GM18508 (cell line): ENCODE measurements around the gene NADK2.

Experiments
- ATAC-seq: cut with Tn5 transposase; IDR thresholded peaks from one replicate; pipeline ENCODE4 v1.9.1; 2021; ENCODE audit warnings: moderate number of reproducible peaks; ENCODE audit not compliant: insufficient read depth, unreplicated experiment

NADK2 gene

GRCh38 chr5:36172599-36172998 lies 69.1 kb downstream of the NADK2 start:
- ATAC-seq: no peak

- ATAC-seq: no peak
These were observed 70.8 kb downstream of the NADK2 start for GRCh38 chr5:36170832-36171424.

DNA sequence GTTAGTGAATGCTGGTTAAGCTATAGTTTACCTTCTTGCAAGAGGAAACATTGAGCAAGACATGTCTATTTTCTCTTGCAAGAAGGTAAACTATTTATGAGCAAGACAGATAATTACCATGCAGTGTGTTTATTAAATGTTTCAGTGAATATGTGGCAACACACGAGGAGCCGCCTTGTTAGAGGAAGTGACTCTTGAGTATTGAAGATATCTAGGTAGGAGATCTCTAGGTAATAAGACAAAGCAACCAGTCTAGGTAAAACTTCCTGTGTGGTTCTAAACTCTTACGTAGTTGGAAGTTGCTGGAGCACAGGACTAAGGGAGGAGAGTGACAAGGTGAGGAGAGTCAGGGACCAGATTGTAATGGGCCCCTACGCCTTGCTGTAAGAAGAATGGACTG lies 73.0 kb downstream of the NADK2 start:
- ATAC-seq: no peak

GRCh38 chr5:36164461-36164860 lies 77.3 kb downstream of the NADK2 start:
- no peak for ATAC-seq

GRCh38 chr5:36162810-36163486 lies 78.8 kb downstream of the NADK2 start:
- ATAC-seq: no peak

DNA sequence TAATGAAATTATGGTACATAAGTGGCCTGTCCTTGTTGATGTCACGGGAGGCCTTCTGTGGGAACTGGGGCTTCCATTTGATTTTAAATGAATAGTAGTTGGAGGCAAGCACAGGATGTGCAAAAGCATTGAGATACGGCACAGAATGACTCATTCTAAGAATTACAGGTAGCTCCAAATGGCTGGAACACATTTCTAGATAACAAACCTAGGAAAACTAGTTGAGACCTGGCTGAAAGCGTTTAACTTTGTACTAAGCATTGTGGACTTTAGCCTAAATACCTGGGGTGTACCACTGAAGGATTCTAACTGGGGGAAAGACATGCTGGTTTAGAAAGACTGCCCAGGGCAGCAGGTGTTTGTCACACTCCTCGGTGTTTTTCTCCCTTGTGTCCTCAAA lies 80.4 kb downstream of the NADK2 start:
- ATAC-seq: no peak

- no peak for ATAC-seq
These were observed 81.1 kb downstream of the NADK2 start for GRCh38 chr5:36160617-36161016.

DNA sequence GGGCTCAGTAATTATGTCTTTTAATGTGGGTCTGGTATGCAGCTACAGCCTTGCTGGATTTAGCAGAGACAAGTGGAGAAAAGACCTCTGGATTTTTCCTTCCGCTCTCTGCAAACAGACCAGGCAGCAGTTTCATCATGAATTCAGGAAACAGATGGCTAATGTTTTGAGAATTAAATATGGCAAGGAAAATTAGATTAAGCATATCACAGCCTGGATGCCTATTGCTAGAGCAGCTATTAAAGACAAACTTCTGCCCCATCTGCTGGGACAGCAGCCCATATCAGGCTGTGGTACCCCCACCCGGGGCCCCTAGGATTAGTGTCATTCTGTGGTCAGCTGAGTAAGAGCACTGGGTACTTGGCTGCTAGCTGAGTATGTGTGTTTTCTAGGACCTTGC lies 83.6 kb downstream of the NADK2 start:
- ATAC-seq: no peak

DNA sequence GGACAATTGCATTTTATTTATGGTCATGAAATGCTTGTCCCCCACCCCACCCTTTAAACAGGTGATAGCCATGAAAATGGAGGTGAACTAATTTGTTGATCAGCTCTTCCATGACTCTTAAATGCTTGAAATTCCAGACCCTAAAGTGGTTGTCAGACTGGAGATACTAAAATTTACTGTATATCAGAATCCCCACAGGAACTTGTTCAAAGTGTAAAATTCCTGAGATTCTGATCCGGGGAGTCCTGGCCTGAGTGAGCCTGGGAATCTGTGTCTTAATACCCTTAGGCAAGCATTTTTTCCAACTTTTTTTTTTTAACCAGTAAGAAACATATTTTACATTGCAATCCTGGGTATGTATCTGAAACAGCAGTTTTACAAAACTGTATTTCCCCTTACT lies 85.1 kb downstream of the NADK2 start:
- no peak for ATAC-seq

DNA sequence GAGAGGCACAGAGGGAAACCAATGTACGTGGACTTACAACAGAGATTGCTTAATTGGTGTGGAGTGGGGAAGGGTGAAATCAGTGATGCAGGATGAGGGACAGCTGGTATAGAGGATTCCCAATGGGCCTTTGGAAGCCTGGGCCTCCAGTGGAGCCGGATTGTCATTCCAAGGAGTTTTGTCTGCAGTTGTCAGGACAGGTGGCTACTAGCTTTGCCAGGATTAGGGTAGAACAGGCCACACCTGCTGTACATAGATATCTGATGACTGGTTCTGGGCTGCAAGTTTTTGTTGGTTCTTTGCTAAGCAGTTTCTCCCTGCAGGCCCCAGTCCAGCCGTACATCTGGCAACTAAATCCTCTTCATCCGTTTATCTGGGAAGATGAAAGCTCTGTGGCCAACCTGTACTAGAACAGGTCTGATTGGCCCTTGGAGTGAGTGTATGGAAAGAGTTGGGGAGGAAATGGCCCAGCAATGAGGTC lies 85.6 kb downstream of the NADK2 start:
- no peak for ATAC-seq

- no peak for ATAC-seq
These were observed 86.4 kb downstream of the NADK2 start for GRCh38 chr5:36155291-36155690.

GRCh38 chr5:36153726-36154125 lies 88.0 kb downstream of the NADK2 start:
- ATAC-seq: no peak

DNA sequence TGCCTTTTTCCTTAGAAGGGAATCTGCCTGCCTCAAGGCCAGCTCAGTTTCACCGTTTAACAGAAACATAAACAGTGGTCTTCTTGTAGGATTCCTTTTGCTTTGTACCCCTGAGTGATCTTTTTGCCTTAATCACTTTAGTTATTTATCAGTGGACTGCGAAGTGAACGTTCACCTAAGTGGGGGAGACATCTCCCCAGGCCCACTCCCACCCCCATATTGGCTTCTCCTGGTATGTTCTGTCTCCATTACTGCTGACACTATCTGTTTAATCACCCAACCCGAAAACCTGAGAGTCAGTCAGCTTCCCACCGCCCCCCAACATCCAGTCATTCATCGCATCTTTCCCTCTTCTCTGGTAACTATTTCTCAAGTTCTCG lies 88.4 kb downstream of the NADK2 start:
- ATAC-seq: no peak

DNA sequence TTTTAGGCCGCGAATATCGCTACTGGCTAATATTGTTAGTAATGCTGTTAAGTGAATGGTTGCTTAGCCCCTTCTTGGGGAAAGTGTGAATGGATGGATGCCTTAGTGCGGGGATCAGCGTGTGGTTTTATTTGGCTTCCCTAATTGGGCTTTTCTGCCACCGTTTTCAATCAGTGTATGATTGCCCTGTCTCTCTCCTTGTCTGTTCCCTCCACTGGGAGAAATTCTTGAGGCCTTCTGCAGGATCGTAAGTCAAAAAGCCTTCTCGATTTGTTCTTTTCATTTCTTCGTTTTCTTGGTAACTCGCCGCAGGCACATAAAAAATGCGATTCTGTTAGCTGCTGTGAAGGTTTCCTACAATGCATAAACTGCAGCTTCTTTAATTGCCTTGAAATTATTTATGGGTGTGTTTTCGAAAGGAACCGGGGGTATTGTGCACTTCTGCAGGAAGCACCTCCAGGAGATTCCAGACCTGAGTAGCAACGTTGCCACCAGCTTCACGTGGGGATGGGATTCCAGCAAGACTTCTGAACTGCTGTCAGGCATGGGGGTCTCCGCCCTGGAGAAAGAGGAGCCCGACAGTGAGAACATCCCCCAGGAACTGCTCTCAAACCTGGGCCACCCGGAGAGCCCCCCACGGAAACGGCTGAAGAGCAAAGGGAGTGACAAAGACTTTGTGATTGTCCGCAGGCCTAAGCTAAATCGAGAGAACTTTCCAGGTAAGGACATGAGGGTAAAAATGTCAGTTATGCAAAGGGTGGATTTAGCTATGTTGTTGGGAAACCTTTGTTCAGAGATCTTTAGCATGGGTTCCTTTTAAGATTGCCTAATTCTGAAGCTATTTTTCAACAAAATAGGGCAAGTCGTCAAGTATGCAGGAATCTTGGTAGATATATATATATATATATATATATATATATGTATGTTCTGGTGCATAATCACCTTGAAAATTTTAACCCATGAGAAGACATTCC lies 89.1 kb downstream of the NADK2 start:
- ATAC-seq: no peak

DNA sequence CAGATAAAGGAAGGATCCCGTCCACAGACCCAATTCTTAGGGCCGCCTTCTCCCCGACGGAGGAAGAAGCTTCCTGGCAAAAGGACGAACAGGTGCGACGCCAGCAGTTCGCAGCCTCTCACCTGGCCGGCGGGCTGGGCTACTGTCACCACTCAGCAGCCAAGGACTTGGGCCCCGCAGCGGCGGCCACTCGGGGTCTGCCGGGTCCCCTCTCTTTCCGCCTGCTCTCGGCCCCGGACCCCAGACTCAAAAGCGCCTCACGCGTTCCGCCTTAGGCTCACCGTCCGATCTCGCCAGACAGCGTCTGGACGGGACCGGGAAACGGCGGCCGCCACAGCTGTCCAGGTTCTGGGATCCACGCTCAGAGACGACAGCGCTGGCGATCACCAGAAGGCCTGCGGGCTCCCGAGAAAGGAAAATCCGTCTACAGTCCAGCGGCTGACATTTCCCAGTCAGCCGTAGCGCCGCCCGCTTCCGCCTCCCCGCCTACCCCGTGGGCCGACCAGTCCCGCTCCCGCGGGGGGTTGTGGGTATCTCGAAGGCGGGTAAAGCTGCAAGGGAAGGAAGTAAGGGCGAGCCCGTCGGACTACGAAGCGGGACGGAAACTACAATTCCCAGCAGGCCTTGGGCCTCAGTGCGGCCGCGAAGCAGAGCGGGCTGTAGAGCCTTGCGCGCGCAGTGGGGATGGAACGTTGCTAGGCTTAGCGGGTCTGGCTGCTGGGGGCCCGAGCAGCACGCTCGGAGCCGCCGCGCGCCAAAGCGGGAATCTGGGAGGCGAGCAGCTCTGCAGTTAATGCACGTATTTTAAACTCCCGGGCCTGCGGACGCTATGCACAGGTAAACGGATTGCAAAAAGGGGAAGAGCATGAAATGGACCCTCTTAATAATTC lies 90.0 kb downstream of the NADK2 start, which contains the start of the genes LMBRD2 and SKP2:
Gene LMBRD2, minus strand, starts transcription at position 454 of the 890 bp plus-strand sequence. CDS start 8,538 bp downstream, outside the sequence.
Gene SKP2, plus strand, starts transcription at position 678 of the 890 bp plus-strand sequence. Its CDS starts 152 bp downstream, at position 830.
- ATAC-seq: peak; percentile 98

DNA sequence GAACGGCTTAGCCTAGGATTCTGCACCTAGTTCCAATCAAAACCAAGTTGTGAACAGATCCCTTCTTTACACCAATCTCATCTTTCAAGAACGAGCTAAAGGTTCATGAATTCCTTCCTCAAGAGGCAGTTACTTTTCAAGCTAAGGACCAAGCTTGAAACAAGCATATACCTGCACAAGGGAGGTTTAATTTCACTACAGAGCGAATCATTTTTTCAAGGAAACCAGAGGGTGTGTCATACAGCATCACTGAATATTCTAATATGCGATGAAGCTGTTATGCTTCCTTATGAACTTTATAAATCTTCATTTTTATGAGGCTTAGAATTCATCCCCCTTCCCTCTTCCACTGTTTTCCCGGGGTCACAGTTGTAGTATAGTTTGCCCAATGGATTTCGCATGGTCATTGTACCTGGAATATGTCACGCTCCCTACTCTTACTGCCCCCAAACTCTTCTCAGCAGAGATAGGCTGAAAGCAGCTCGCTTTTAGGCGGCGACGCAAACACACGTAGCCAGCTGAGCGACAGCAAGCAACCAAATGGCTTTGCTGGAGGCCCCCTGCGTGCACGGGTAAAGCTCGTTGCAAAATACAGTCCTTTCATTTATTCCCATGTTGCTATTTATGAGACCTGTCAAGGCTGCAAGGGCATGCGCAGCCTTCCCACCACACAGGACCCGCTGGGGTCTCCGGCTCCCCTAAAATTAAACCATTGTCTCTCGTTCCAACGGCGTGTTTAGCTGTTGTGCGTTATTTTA lies 90.9 kb downstream of the NADK2 start:
- ATAC-seq: no peak

- no peak for ATAC-seq
These were observed 94.0 kb downstream of the NADK2 start for GRCh38 chr5:36147681-36148080.

- no peak for ATAC-seq
These were observed 95.3 kb downstream of the NADK2 start for GRCh38 chr5:36146390-36146789.

GRCh38 chr5:36145311-36145710 lies 96.4 kb downstream of the NADK2 start:
- ATAC-seq: no peak
